Epithelial cell of proximal tubule (primary cell): ENCODE measurements around the gene ITPK1. TPM values are rescaled to one million over a fixed set of nuclear protein-coding genes. Genes with fewer than 3 reads are reported as not detected.

Experiments
- DNase-seq: peaks from one replicate; pipeline ENCODE4 v3.0.0-alpha.2; 2011; ENCODE audit warnings: low read depth
- H3K4me3 ChIP-seq: 2 replicates; pipeline ENCODE4 v1.5.1; 2011; ENCODE audit warnings: low read depth, mild to moderate bottlenecking, low read length
- total RNA-seq: library from RNA; depleted of rRNA; stranded (reverse); fragments of >200 nt; gene quantifications from 2 replicates; pipeline ENCODE4 v1.2.3, GENCODE V29; 2015
- TF ChIP-seq, protein P1 (sequence below): conservative IDR thresholded peaks from 2 replicates; pipeline ENCODE4 v1.5.1; 2012; ENCODE audit warnings: low read depth, mild to moderate bottlenecking, low read length

The ITPK1 gene
- total RNA-seq, 1 donor from 2014 or later: 22.7 TPM

- TF ChIP-seq, protein P1, sequence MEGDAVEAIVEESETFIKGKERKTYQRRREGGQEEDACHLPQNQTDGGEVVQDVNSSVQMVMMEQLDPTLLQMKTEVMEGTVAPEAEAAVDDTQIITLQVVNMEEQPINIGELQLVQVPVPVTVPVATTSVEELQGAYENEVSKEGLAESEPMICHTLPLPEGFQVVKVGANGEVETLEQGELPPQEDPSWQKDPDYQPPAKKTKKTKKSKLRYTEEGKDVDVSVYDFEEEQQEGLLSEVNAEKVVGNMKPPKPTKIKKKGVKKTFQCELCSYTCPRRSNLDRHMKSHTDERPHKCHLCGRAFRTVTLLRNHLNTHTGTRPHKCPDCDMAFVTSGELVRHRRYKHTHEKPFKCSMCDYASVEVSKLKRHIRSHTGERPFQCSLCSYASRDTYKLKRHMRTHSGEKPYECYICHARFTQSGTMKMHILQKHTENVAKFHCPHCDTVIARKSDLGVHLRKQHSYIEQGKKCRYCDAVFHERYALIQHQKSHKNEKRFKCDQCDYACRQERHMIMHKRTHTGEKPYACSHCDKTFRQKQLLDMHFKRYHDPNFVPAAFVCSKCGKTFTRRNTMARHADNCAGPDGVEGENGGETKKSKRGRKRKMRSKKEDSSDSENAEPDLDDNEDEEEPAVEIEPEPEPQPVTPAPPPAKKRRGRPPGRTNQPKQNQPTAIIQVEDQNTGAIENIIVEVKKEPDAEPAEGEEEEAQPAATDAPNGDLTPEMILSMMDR: no peak
- DNase-seq: no peak
- H3K4me3 ChIP-seq: no peak overlapping the region
Measured at GRCh38 chr14:92958373-92959188, 157.1 kb downstream of the ITPK1 start.

DNA sequence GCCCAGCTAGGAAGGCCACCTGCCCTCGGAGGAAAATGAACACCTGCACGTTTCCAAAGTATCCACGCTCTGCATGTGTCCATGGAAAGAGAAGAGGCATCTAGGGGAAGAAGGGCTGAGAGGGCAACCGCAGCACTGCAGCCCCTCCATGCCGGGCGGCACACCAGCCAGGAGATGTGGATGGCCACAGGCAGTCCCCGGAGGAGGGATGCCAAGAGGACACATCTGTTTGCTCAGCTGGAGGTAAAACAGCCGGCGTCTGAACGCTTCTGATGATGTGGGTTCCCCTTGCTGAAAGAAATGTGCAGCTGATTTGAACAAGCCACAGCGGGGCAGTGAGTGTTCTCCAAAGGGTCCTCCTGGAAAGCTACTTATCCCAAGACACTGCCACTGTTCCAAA lies 158.8 kb downstream of the ITPK1 start:
- H3K4me3 ChIP-seq: no peak overlapping the region
- DNase-seq: no peak
- TF ChIP-seq, protein P1: no peak

- H3K4me3 ChIP-seq: no peak overlapping the region
- no peak for DNase-seq
- TF ChIP-seq, protein P1: no peak
Measured at GRCh38 chr14:92955381-92955780, 160.3 kb downstream of the ITPK1 start.

DNA sequence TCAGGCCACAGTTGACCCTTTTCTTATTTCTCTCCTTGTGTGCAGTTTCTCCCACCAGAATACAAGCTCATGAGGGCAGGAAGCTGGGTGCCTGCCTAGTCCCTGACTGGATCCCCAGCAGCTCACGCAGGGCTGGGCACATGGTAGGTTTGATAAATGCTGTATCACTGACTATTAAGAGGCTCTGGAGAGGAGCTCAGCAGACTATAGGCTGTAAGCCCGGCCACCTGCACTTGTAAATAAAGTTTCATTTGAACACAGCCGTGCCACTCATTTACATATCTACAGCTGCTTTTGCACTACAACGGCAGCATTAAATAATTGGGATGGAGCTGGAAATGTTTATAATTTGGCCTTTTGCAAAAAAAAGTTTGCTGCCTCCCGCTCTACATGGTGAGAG lies 160.8 kb downstream of the ITPK1 start:
- TF ChIP-seq, protein P1: no peak
- H3K4me3 ChIP-seq: no peak overlapping the region
- no peak for DNase-seq

- TF ChIP-seq, protein P1: no peak
- H3K4me3 ChIP-seq: no peak overlapping the region
- no peak for DNase-seq
Measured at GRCh38 chr14:92953526-92953925, 162.2 kb downstream of the ITPK1 start.

- TF ChIP-seq, protein P1: no peak
- no peak overlapping the region for H3K4me3 ChIP-seq
- DNase-seq: no peak
Measured at GRCh38 chr14:92952481-92953298, 163.0 kb downstream of the ITPK1 start.
